Hepatocyte (in vitro differentiated cells): ENCODE data around the gene AGBL2. TPM values are rescaled to one million over a fixed set of nuclear protein-coding genes. Genes with fewer than 3 reads are reported as not detected.

Experiments
- DNase-seq: peaks from one replicate; pipeline ENCODE4 v3.0.0-alpha.2; 2016; ENCODE audit warnings: low spot score
- H2AFZ ChIP-seq: fragments of 200-600 bp; sonication (generic); 2 replicates; pipeline ENCODE4 v1.6.0; 2016; ENCODE audit warnings: antibody characterized with exemption, mild to moderate bottlenecking
- H3K27ac ChIP-seq: fragments of 200-600 bp; sonication (generic); 2 replicates; pipeline ENCODE4 v1.5.1; 2016; ENCODE audit warnings: mild to moderate bottlenecking
- H3K27me3 ChIP-seq: fragments of 200-600 bp; sonication (generic); 2 replicates; pipeline ENCODE4 v1.6.1; 2016
- H3K36me3 ChIP-seq: fragments of 200-600 bp; sonication (generic); replicated peaks from 2 replicates; pipeline ENCODE4 v1.5.1; 2016; ENCODE audit warnings: low read depth; ENCODE audit not compliant: insufficient read depth
- H3K4me1 ChIP-seq: fragments of 200-600 bp; sonication (generic); 2 replicates; pipeline ENCODE4 v1.5.1; 2016; ENCODE audit warnings: mild to moderate bottlenecking, moderate library complexity; ENCODE audit not compliant: insufficient read depth
- H3K4me2 ChIP-seq: fragments of 200-600 bp; sonication (generic); 2 replicates; pipeline ENCODE4 v1.6.0; 2016
- H3K4me3 ChIP-seq: fragments of 200-600 bp; sonication (generic); 2 replicates; pipeline ENCODE4 v1.5.1; 2016; ENCODE audit warnings: mild to moderate bottlenecking
- H3K79me2 ChIP-seq: fragments of 200-600 bp; sonication (generic); 2 replicates; pipeline ENCODE4 v1.6.0; 2017; ENCODE audit warnings: mild to moderate bottlenecking
- H3K9me2 ChIP-seq: fragments of 200-600 bp; sonication (generic); replicated peaks from 2 replicates; pipeline ENCODE4 v1.6.0; 2017; ENCODE audit warnings: mild to moderate bottlenecking; ENCODE audit not compliant: insufficient read depth
- H3K9me3 ChIP-seq: fragments of 200-600 bp; sonication (generic); 2 replicates; pipeline ENCODE4 v1.5.1; 2016; ENCODE audit warnings: low read depth, mild to moderate bottlenecking
- H4K20me1 ChIP-seq: fragments of 200-600 bp; sonication (generic); 2 replicates; pipeline ENCODE4 v1.6.0; 2016; ENCODE audit warnings: mild to moderate bottlenecking; ENCODE audit not compliant: insufficient read depth, poor library complexity, severe bottlenecking
- CTCF ChIP-seq: fragments of 200-600 bp; sonication (generic); IDR thresholded peaks from 2 replicates; pipeline ENCODE4 v1.5.1; 2016; ENCODE audit warnings: antibody characterized with exemption, mild to moderate bottlenecking; ENCODE audit not compliant: poor library complexity
- EZH2 ChIP-seq: fragments of 200-600 bp; sonication (generic); IDR thresholded peaks from 2 replicates; pipeline ENCODE4 v1.6.1; 2016; ENCODE audit warnings: antibody characterized with exemption, mild to moderate bottlenecking, borderline replicate concordance
- EZH2phosphoT487 ChIP-seq: fragments of 200-600 bp; sonication (generic); IDR thresholded peaks from one replicate; pipeline ENCODE4 v1.6.1; 2018; ENCODE audit warnings: antibody characterized with exemption, mild to moderate bottlenecking, low read depth, moderate library complexity; ENCODE audit not compliant: unreplicated experiment, severe bottlenecking
- WGBS: methylation state at CpG from one replicate; pipeline ENCODE4 v1.1.6; 2016; ENCODE audit warnings: low lambda C conversion rate; ENCODE audit errors: missing lambda C conversion rate; 5-methylcytosine and 5-hydroxymethylcytosine counted together
- polyA plus RNA-seq: library from polyadenylated mRNA; unstranded; fragments of >200 nt; fragmentation: Nextera tagmentation; extraction: Ambion mirVana; gene quantifications from 2 replicates; pipeline ENCODE4 v1.2.1, GENCODE V29; 2016
- total RNA-seq: library from RNA; depleted of rRNA; stranded (reverse); fragments of >200 nt; gene quantifications from 2 replicates; pipeline ENCODE4 v1.2.3, GENCODE V29; 2014

AGBL2 gene
- total and polyA plus RNA-seq, 2 experiments from 2014 or later = 2.0 to 2.3 TPM

GRCh38 chr11:47720651-47721050, 5.5 kb upstream of the AGBL2 start:
- no peak overlapping the region for H3K4me3 ChIP-seq
- H4K20me1 ChIP-seq = no peaks in the 10 kb centered on the region
- no peaks in the 10 kb centered on the region for H3K27me3 ChIP-seq
- H3K27ac ChIP-seq = no peak overlapping the region
- no peaks in the 10 kb centered on the region for H3K9me2 ChIP-seq
- peaks cover 9% of the 10 kb centered on the region for H3K4me1 ChIP-seq
- no peak for TF ChIP-seq CTCF
- no peak for TF ChIP-seq EZH2phosphoT487
- no peak for TF ChIP-seq EZH2
- WGBS = 98% methylated on average over 12 of the region's 12 CpGs
- H3K36me3 ChIP-seq = no peaks in the 10 kb centered on the region
- peaks cover 16% of the 10 kb centered on the region for H3K79me2 ChIP-seq
- H3K9me3 ChIP-seq = no peaks in the 10 kb centered on the region
- H3K4me2 ChIP-seq = no peak overlapping the region
- H2AFZ ChIP-seq = no peak overlapping the region
- no peak for DNase-seq

- WGBS = 83% methylated on average over 5 of the region's 5 CpGs
- no peak overlapping the region for H3K4me2 ChIP-seq
Measured at GRCh38 chr11:47716692-47717091, 1.5 kb upstream of the AGBL2 start.

GRCh38 chr11:47714554-47715081, 551 bp downstream of the AGBL2 start:
- peak overlapping the region; percentile 85 for H3K4me3 ChIP-seq
- H3K27me3 ChIP-seq = no peaks in the 10 kb centered on the region
- H3K4me2 ChIP-seq = peak overlapping the region; percentile 85
- H3K9me2 ChIP-seq = no peaks in the 10 kb centered on the region
- peaks cover 3% of the 10 kb centered on the region for H3K79me2 ChIP-seq
- TF ChIP-seq CTCF (no peak), EZH2 (no peak), EZH2phosphoT487 (no peak)
- no peaks in the 10 kb centered on the region for H3K36me3 ChIP-seq
- peak; percentile 8 for DNase-seq
- H4K20me1 ChIP-seq = no peaks in the 10 kb centered on the region
- peak overlapping the region; percentile 89 for H2AFZ ChIP-seq
- no peaks in the 10 kb centered on the region for H3K9me3 ChIP-seq
- H3K27ac ChIP-seq = peak overlapping the region; percentile 70
- H3K4me1 ChIP-seq = no peaks in the 10 kb centered on the region
- 39% methylated on average over 19 of the region's 19 CpGs for WGBS

More at GRCh38 chr11:47716692-47717091, 1.5 kb upstream of the AGBL2 start:
- DNase-seq = no peak
- no peak overlapping the region for H3K4me3 ChIP-seq
- H3K4me1 ChIP-seq = no peaks in the 10 kb centered on the region
- TF ChIP-seq EZH2phosphoT487 (no peak), CTCF (peak; percentile 2), EZH2 (no peak)
- H3K27ac ChIP-seq = no peak overlapping the region
- no peaks in the 10 kb centered on the region for H3K9me2 ChIP-seq
- no peak overlapping the region for H2AFZ ChIP-seq
- H4K20me1 ChIP-seq = no peaks in the 10 kb centered on the region
- no peaks in the 10 kb centered on the region for H3K36me3 ChIP-seq
- H3K9me3 ChIP-seq = no peaks in the 10 kb centered on the region
- peaks cover 16% of the 10 kb centered on the region for H3K79me2 ChIP-seq
- no peaks in the 10 kb centered on the region for H3K27me3 ChIP-seq

GRCh38 chr11:47711816-47712215, 3.4 kb downstream of the AGBL2 start:
- Histone ChIP-seq H2AFZ (no peak overlapping the region), H3K27ac (no peak overlapping the region), H3K9me2 (no peaks in the 10 kb centered on the region), H3K79me2 (no peaks in the 10 kb centered on the region), H3K4me3 (no peak overlapping the region), H4K20me1 (no peaks in the 10 kb centered on the region), H3K4me2 (no peak overlapping the region), H3K4me1 (no peaks in the 10 kb centered on the region), H3K9me3 (no peaks in the 10 kb centered on the region), H3K27me3 (no peaks in the 10 kb centered on the region), H3K36me3 (no peaks in the 10 kb centered on the region)
- TF ChIP-seq EZH2phosphoT487 (no peak), CTCF (no peak), EZH2 (no peak)
- 82% methylated on average over 5 of the region's 5 CpGs for WGBS
- no peak for DNase-seq
